ENCODE measurements around the gene DVL2. TPM values are rescaled to one million over a fixed set of nuclear protein-coding genes. Genes with fewer than 3 reads are reported as not detected.

The DVL2 gene
- total RNA-seq, 1 experiment from 2014 or later: 67.3 TPM

DNA sequence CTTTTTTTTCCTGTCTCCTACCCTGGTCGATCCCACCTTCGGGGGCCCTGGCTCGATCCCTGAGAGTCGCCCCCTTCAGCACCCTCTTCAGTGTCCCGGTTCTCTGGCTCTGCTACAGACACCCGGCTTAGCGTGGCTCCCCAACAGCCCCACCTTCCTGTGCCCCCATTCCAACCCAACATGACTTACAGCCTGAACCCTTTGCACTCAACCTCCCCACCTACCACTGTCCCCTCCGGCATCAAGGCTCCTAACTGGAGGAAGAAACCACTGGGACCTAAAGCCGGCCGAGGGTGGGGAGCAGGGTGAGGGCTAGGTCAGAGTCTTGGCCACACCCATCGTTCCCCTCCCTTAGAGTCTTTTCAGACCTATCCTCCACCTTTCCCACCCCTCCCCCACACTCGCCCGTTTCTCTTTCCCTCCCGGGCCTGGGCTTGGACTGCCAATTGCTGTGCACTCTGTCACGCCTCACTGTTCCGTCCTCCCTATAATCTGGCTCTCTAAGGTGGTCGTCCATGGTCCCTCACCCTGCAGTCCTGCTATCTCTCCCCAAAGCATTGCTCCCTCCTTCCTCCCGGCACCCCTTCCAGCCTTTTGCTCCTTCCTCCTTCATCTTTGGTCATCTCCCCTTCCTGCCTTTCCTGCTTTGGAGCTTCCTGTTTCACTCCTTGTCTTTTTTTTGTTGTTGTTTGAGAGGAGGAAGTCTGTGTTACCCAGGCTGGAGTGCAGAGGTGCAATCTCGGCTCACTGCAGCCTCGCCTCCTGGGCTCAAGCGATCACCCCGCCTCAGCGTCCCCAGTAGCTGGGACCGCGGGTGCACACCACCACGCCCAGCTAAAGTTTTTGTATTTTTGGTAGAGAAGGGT, 28.9 kb upstream of the DVL2 start (continued):
- no peak for TF ChIP-seq AFF4 (CRISPR knock-in tag; IDR thresholded peaks at IDR 0.05; ENCODE audit: borderline replicate concordance)
- TF ChIP-seq NFYB (CRISPR knock-in tag; conservative IDR thresholded peaks at IDR 0.05; ENCODE audit: low read depth): no peak
- TF ChIP-seq, protein P1, sequence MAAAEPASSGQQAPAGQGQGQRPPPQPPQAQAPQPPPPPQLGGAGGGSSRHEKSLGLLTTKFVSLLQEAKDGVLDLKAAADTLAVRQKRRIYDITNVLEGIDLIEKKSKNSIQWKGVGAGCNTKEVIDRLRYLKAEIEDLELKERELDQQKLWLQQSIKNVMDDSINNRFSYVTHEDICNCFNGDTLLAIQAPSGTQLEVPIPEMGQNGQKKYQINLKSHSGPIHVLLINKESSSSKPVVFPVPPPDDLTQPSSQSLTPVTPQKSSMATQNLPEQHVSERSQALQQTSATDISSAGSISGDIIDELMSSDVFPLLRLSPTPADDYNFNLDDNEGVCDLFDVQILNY (CRISPR knock-in tag; IDR thresholded peaks at IDR 0.05): no peak
- peak; percentile 48; the same call in 1 of the 2 replicates for TF ChIP-seq FOXK1 (CRISPR knock-in tag; IDR thresholded peaks at IDR 0.05)
- TF ChIP-seq, protein P2, sequence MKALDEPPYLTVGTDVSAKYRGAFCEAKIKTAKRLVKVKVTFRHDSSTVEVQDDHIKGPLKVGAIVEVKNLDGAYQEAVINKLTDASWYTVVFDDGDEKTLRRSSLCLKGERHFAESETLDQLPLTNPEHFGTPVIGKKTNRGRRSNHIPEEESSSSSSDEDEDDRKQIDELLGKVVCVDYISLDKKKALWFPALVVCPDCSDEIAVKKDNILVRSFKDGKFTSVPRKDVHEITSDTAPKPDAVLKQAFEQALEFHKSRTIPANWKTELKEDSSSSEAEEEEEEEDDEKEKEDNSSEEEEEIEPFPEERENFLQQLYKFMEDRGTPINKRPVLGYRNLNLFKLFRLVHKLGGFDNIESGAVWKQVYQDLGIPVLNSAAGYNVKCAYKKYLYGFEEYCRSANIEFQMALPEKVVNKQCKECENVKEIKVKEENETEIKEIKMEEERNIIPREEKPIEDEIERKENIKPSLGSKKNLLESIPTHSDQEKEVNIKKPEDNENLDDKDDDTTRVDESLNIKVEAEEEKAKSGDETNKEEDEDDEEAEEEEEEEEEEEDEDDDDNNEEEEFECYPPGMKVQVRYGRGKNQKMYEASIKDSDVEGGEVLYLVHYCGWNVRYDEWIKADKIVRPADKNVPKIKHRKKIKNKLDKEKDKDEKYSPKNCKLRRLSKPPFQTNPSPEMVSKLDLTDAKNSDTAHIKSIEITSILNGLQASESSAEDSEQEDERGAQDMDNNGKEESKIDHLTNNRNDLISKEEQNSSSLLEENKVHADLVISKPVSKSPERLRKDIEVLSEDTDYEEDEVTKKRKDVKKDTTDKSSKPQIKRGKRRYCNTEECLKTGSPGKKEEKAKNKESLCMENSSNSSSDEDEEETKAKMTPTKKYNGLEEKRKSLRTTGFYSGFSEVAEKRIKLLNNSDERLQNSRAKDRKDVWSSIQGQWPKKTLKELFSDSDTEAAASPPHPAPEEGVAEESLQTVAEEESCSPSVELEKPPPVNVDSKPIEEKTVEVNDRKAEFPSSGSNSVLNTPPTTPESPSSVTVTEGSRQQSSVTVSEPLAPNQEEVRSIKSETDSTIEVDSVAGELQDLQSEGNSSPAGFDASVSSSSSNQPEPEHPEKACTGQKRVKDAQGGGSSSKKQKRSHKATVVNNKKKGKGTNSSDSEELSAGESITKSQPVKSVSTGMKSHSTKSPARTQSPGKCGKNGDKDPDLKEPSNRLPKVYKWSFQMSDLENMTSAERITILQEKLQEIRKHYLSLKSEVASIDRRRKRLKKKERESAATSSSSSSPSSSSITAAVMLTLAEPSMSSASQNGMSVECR (CRISPR knock-in tag; IDR thresholded peaks at IDR 0.05; ENCODE audit: borderline replicate concordance): 0 out of 2 replicates have a peak, but pooled peaks have one; percentile 69

DNA sequence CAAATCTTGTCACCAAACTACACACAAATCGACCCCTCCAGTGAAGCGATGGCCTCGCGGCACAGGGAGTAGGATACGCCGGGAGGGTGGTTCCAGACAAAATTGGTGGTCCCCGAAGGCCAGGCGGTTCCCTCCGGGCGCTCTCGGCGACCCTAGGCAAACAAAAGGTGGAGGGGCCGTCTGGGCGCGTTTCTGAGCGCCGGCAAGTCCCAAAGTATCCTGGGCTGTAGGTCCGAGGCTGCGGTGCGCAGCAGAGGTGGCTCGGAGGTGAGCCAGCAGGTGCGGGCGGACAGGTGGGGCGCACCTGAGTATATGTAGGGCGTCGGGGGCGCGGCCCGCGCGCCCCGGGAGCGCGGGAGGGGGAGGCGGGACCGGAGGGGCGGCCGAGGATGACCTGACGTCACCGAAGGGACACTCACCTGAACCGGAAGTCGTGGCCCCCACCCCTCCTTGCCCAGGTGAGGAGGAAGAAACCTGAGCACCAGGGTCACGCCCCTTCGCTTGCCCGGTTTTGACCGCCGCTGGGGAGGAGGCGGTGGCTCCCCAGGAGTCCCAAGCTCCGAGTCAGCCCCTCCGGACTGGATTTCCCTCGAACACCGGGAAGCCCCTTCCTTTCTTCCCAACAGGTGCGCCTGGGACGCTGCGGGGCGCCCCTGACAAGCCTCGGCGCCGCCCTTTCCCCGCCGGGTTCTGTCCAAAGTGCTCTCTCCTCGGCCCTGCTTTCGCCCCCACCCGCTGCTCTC, 28.0 kb upstream of the DVL2 start, which contains the start of gene CLDN7:
TSS of gene CLDN7 (minus strand) at position 287 of the 743 bp plus-strand sequence. CDS start 435 bp downstream, outside the sequence.
- H3K4me1 Mint-ChIP-seq: peaks cover 26% of the 10 kb centered on the region
- ChIA-PET POLR2A (interaction anchor here (1.0 kb wide), 4 partner anchors 11 to 24 kb away, joined by 4 to 6 read pairs (median 6); partner anchors contain the start of genes CTDNEP1 and GABARAP), CTCF (interaction anchor here (1.1 to 1.4 kb wide), 3 partner anchors 13 to 48 kb away, joined by 3 to 4 read pairs (median 3); no protein-coding TSS in a partner anchor)
- ATAC-seq (peak; percentile 66), DNase-seq (ENCODE audit: low spot score) (peak; percentile 96)
- H3K9me3 Mint-ChIP-seq: no peaks in the 10 kb centered on the region
- H3K27me3 Mint-ChIP-seq (ENCODE audit: low read depth): no peaks in the 10 kb centered on the region
- H3K4me3 Mint-ChIP-seq: peak within 1 kb of the TSS; percentile 98
- peaks cover 5% of the 10 kb centered on the region for H3K36me3 Mint-ChIP-seq
- H3K27ac Mint-ChIP-seq: peak within 1 kb of the TSS; percentile 100
- 0 out of 2 replicates have a peak, but pooled peaks have one; percentile 29 for TF ChIP-seq FOXK1 (CRISPR knock-in tag; IDR thresholded peaks at IDR 0.05)
- TF ChIP-seq ZNF232 (CRISPR knock-in tag; IDR thresholded peaks at IDR 0.05): no peak; the same call in 1 of the 2 replicates
- TF ChIP-seq, protein P3, sequence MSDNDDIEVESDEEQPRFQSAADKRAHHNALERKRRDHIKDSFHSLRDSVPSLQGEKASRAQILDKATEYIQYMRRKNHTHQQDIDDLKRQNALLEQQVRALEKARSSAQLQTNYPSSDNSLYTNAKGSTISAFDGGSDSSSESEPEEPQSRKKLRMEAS (CRISPR knock-in tag; IDR thresholded peaks at IDR 0.05): peak; percentile 67; the same call in 1 of the 2 replicates
- TF ChIP-seq ZBTB21 (CRISPR knock-in tag; IDR thresholded peaks at IDR 0.05; ENCODE audit: borderline replicate concordance): peak; percentile 92
- no peak for TF ChIP-seq ATF1 (CRISPR knock-in tag; IDR thresholded peaks at IDR 0.05)
- TF ChIP-seq, protein P4, sequence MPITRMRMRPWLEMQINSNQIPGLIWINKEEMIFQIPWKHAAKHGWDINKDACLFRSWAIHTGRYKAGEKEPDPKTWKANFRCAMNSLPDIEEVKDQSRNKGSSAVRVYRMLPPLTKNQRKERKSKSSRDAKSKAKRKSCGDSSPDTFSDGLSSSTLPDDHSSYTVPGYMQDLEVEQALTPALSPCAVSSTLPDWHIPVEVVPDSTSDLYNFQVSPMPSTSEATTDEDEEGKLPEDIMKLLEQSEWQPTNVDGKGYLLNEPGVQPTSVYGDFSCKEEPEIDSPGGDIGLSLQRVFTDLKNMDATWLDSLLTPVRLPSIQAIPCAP (CRISPR knock-in tag; IDR thresholded peaks at IDR 0.05): no peak
- peak; percentile 76 for TF ChIP-seq TEAD1 (CRISPR knock-in tag; IDR thresholded peaks at IDR 0.05)
- peak; percentile 66 for TF ChIP-seq SP1 (CRISPR knock-in tag; conservative IDR thresholded peaks at IDR 0.05)
- TF ChIP-seq NFATC4 (CRISPR knock-in tag; IDR thresholded peaks at IDR 0.05): peak; percentile 84
- no peak for TF ChIP-seq ERG (CRISPR knock-in tag; IDR thresholded peaks at IDR 0.05)
- TF ChIP-seq ATF6 (CRISPR knock-in tag; IDR thresholded peaks at IDR 0.05): no peak
- 0 out of 2 replicates have a peak, but pooled peaks have one; percentile 32 for TF ChIP-seq ETV6 (CRISPR knock-in tag; IDR thresholded peaks at IDR 0.05)
- TF ChIP-seq, protein P5, sequence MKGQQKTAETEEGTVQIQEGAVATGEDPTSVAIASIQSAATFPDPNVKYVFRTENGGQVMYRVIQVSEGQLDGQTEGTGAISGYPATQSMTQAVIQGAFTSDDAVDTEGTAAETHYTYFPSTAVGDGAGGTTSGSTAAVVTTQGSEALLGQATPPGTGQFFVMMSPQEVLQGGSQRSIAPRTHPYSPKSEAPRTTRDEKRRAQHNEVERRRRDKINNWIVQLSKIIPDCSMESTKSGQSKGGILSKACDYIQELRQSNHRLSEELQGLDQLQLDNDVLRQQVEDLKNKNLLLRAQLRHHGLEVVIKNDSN (CRISPR knock-in tag; IDR thresholded peaks at IDR 0.05): peak; percentile 31; the same call in 1 of the 2 replicates
- no peak for TF ChIP-seq NR3C1 (CRISPR knock-in tag; conservative IDR thresholded peaks at IDR 0.05; ENCODE audit: low read depth)
